ENCODE measurements around the gene TCERG1L.

The TCERG1L gene

DNA sequence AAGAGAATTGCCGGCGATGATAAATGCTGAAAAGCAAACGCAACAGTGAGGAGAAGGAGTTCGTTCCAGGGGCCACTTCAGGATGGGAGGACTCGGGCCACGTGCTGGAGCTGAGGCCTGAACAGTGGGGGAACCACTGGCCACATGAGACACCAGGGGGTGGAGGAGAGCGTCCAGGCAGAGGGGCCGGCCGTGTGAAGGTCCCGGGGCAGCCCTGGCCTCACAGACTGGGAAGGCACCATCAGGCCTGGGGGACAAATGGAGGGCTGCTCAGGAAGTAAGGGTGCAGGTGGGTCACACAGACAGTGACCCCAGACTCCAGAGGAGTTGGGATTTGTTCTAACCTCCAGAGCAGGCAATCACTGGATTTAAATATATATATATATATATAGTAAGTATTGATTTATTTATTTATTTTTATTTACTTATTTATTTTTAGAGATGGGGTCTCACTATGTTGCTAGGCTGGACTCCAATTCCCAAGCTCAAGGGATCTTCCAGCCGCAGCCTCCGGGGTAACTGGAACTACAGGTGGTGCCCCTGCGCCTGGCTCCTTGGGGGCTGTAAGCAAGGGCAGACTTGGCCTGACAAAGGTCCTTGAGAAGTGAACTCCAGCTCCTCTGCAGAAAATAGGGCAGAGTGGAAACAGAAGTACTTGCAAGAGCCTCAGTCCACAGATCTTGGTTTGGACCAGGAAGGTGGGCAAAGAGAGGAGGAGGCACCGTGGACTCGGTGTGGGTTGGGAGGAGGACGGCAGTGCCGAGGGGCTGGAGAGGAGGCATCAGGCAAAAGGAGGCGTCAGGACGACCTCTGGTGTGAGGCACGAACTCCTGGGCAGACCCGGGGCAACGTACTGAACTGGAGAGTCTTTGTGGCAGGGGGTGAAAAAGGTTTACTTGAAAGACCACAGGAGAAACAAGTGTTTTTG, 57.3 kb downstream of the TCERG1L start:
- Histone ChIP-seq H3K4me2 (no peak overlapping the region), H3K4me3 (IDR thresholded peaks at IDR 0.05; ENCODE audit: insufficient read depth, low read depth, low read length) (no peak overlapping the region), H4K20me1 (ENCODE audit: insufficient read depth) (no peaks in the 10 kb centered on the region)

DNA sequence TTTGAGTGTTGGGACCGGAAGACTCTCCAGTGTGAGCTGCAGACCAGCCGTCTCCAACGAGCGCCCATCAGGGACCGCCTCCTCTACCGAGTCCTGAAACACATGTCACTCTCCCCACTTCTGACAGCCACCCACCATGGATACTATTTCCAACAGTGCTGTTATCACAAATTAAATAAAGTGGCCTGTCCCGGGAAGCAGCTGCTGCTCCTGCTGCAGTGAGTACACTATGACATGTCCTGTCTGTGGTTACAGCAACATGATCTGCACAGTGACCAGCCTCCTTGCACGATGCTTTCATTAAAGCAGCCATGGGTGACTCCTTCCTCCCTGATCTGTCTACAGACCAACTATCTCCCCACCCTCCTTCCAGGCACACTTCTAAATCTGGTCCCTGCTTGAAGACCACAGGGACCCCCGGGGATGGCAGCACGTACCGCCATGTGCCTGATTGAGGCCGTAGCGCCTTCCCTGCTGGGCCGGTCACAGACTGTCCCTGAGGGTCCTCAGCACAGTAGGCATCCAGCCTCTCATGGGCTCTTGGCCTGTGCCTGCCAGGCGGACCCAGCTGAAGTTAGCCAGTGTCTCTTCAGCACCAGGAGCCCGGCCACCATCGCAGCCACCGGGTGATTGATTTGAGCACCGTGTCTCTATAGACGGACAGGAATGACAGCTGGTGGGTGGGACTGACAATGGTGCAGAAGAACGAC, 58.8 kb downstream of the TCERG1L start:
- Histone ChIP-seq H3K27ac (no peak overlapping the region), H3K4me2 (no peak overlapping the region)
- TF ChIP-seq, protein P1, sequence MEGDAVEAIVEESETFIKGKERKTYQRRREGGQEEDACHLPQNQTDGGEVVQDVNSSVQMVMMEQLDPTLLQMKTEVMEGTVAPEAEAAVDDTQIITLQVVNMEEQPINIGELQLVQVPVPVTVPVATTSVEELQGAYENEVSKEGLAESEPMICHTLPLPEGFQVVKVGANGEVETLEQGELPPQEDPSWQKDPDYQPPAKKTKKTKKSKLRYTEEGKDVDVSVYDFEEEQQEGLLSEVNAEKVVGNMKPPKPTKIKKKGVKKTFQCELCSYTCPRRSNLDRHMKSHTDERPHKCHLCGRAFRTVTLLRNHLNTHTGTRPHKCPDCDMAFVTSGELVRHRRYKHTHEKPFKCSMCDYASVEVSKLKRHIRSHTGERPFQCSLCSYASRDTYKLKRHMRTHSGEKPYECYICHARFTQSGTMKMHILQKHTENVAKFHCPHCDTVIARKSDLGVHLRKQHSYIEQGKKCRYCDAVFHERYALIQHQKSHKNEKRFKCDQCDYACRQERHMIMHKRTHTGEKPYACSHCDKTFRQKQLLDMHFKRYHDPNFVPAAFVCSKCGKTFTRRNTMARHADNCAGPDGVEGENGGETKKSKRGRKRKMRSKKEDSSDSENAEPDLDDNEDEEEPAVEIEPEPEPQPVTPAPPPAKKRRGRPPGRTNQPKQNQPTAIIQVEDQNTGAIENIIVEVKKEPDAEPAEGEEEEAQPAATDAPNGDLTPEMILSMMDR (conservative IDR thresholded peaks at IDR 0.05; ENCODE audit: low read depth, low read length): no peak

More for the DNA sequence above, 57.3 kb downstream of the TCERG1L start:
- H2AFZ ChIP-seq (ENCODE audit: low read depth): no peak overlapping the region
- H3K27ac ChIP-seq: no peak overlapping the region
- H3K36me3 ChIP-seq (ENCODE audit: insufficient read depth): no peaks in the 10 kb centered on the region
- no peaks in the 10 kb centered on the region for H3K79me2 ChIP-seq (ENCODE audit: insufficient read depth, low read depth)
- no peak overlapping the region for H3K9ac ChIP-seq
- no peaks in the 10 kb centered on the region for H3K4me1 ChIP-seq (ENCODE audit: low read depth, poor library complexity, severe bottlenecking)
- TF ChIP-seq, protein P1 (conservative IDR thresholded peaks at IDR 0.05; ENCODE audit: low read depth, low read length): no peak
- no peaks in the 10 kb centered on the region for H3K27me3 ChIP-seq (ENCODE audit: insufficient read depth, low read depth)

DNA sequence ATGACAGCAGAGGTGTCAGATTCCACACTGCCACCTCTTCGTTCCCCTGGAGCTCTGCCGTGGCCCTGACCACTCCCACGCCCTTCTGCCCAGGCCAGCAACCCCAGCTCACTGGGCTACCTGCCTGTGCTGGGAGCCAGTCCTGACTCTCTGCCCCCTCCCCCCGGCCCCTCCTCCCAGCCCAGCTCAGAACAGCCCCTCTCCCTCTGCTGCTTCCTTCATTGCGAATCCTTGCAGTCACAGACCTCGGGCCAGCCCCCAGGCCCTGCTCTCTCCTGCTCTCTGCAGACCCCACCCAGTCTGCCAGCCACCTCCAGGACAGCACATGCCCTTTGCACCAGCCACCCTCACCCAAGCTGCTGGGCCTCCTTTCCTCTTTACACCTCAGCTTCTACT, 60.4 kb downstream of the TCERG1L start:
- H4K20me1 ChIP-seq (ENCODE audit: insufficient read depth): no peaks in the 10 kb centered on the region
- H3K4me1 ChIP-seq (ENCODE audit: low read depth, poor library complexity, severe bottlenecking): no peaks in the 10 kb centered on the region
- H3K27ac ChIP-seq: no peak overlapping the region
- TF ChIP-seq, protein P1 (conservative IDR thresholded peaks at IDR 0.05; ENCODE audit: low read depth, low read length): no peak
- H3K27me3 ChIP-seq (ENCODE audit: insufficient read depth, low read depth): no peaks in the 10 kb centered on the region
- H2AFZ ChIP-seq (ENCODE audit: low read depth): no peak overlapping the region
- no peak overlapping the region for H3K4me2 ChIP-seq
- no peak overlapping the region for H3K4me3 ChIP-seq (IDR thresholded peaks at IDR 0.05; ENCODE audit: insufficient read depth, low read depth, low read length)
- no peaks in the 10 kb centered on the region for H3K36me3 ChIP-seq (ENCODE audit: insufficient read depth)
- H3K9ac ChIP-seq: no peak overlapping the region
- no peaks in the 10 kb centered on the region for H3K79me2 ChIP-seq (ENCODE audit: insufficient read depth, low read depth)

More for the DNA sequence above, 58.8 kb downstream of the TCERG1L start:
- Histone ChIP-seq H3K27me3 (ENCODE audit: insufficient read depth, low read depth) (no peaks in the 10 kb centered on the region), H3K36me3 (ENCODE audit: insufficient read depth) (no peaks in the 10 kb centered on the region), H3K4me1 (ENCODE audit: low read depth, poor library complexity, severe bottlenecking) (no peaks in the 10 kb centered on the region), H3K9ac (no peak overlapping the region), H4K20me1 (ENCODE audit: insufficient read depth) (no peaks in the 10 kb centered on the region), H3K4me3 (IDR thresholded peaks at IDR 0.05; ENCODE audit: insufficient read depth, low read depth, low read length) (no peak overlapping the region), H2AFZ (ENCODE audit: low read depth) (no peak overlapping the region), H3K79me2 (ENCODE audit: insufficient read depth, low read depth) (no peaks in the 10 kb centered on the region)

DNA sequence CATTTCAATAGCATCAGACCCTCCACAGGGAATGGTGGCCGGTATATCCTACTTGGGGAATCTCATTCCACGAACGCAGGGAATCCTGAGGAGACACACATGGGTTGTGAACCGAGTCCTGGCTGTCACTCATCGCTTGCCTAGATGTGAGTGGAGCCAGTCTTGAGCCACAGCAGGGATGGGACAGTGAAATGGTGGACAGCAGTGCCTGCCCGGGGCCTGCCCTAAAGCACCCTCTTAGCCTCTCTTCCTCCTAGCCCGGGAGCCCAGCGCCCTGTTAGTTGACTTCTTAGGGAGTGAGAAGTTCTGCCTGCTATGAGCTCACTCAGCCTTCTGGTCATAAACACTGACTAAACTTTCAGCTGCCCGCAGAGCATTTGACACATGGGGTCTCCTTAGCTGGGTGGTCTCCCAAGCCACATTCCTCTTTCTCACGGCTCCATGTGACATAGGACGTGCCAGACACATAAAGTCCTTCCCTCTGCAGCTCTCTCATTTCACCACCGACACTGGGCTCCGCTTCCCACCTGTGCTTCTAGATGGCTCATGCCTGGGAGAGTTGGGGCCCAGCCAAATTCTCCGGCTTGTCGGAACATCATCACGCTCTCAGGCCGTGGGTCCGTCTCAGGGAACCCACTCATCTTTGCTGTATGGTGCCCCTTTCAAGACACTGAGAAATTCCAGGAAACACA, 60.9 kb downstream of the TCERG1L start:
- H2AFZ ChIP-seq (ENCODE audit: low read depth): no peak overlapping the region
- no peaks in the 10 kb centered on the region for H4K20me1 ChIP-seq (ENCODE audit: insufficient read depth)
- TF ChIP-seq, protein P1 (conservative IDR thresholded peaks at IDR 0.05; ENCODE audit: low read depth, low read length): no peak
- no peak overlapping the region for H3K4me3 ChIP-seq (IDR thresholded peaks at IDR 0.05; ENCODE audit: insufficient read depth, low read depth, low read length)
- no peak overlapping the region for H3K27ac ChIP-seq
- H3K9ac ChIP-seq: no peak overlapping the region
- H3K79me2 ChIP-seq (ENCODE audit: insufficient read depth, low read depth): no peaks in the 10 kb centered on the region
- H3K4me2 ChIP-seq: no peak overlapping the region
- no peaks in the 10 kb centered on the region for H3K4me1 ChIP-seq (ENCODE audit: low read depth, poor library complexity, severe bottlenecking)
- no peaks in the 10 kb centered on the region for H3K36me3 ChIP-seq (ENCODE audit: insufficient read depth)
- H3K27me3 ChIP-seq (ENCODE audit: insufficient read depth, low read depth): no peaks in the 10 kb centered on the region

All from KMS-11 (cell line).